K562 (cell line): ENCODE measurements around the gene WWOX.

ENCODE experiments used
- ATF6 ChIP-seq: sonication (generic); formaldehyde crosslinking; IDR thresholded peaks from 2 replicates; pipeline ENCODE4 v1.4.0; 2020; ENCODE audit warnings: mild to moderate bottlenecking, missing genetic modification reagents
- KAT2B ChIP-seq: IDR thresholded peaks from one replicate; pipeline ENCODE4 v1.6.1; 2012; ENCODE audit warnings: low read depth, mild to moderate bottlenecking, control low read depth, inconsistent platforms, low read length, moderate library complexity
- KLF10 ChIP-seq: fragments of 250-450 bp; sonication (Bioruptor Pico); IDR thresholded peaks from 2 replicates; pipeline ENCODE4 v1.6.1; 2021; ENCODE audit warnings: matching md5 sums
- PML ChIP-seq: IDR thresholded peaks from 2 replicates; pipeline ENCODE4 v1.6.1; 2012; ENCODE audit warnings: low read length, inconsistent platforms
- ZNF212 ChIP-seq: fragments of 450-650 bp; formaldehyde crosslinking; IDR thresholded peaks from 2 replicates; pipeline ENCODE4 v1.4.0; 2020; ENCODE audit warnings: mild to moderate bottlenecking
- TF ChIP-seq, protein P1 (sequence below): fragments of 250-450 bp; sonication (Bioruptor Pico); IDR thresholded peaks from 2 replicates; pipeline ENCODE4 v1.4.0; 2020

DNA sequence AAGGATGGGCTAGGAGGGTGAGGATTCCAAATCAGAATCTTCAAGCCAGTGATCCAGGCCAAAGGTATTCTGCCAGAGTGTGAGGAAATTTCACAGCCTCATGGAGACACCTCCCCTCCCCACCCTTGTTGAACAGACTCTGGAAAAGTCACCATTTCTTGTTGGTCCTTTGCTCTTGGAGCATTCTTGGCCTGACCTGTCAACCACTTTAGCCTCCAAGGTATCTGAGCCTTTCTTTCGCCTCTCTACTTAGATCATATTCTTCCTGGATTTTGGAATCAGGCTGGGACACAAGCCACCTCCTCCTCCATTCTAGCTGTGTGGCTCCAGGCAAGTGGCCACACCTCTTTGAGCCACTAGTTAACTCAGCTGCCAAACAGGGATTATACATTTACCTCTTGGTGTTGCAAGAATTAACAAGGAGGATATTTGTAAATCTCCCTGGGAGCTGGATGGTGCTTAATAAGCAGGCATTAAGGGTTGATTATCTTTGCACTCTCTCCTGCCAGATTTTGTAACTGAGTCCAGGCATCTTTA is 193.5 kb downstream of the WWOX start:
- TF ChIP-seq, protein P1, sequence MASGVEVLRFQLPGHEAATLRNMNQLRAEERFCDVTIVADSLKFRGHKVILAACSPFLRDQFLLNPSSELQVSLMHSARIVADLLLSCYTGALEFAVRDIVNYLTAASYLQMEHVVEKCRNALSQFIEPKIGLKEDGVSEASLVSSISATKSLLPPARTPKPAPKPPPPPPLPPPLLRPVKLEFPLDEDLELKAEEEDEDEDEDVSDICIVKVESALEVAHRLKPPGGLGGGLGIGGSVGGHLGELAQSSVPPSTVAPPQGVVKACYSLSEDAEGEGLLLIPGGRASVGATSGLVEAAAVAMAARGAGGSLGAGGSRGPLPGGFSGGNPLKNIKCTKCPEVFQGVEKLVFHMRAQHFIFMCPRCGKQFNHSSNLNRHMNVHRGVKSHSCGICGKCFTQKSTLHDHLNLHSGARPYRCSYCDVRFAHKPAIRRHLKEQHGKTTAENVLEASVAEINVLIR (CRISPR knock-in tag) = no peak
- no peak for TF ChIP-seq ZNF212 (CRISPR knock-in tag)
- TF ChIP-seq ATF6 (CRISPR knock-in tag) = no peak
- no peak for TF ChIP-seq PML
- TF ChIP-seq KAT2B = no peak
- TF ChIP-seq KLF10 (CRISPR knock-in tag) = no peak
